Small intestine (tissue), 7 donors: ENCODE data around the gene GFOD1. TPM values are rescaled to one million over a fixed set of nuclear protein-coding genes. Genes with fewer than 3 reads are reported as not detected.
A peak's percentile ranks its signal among the peaks of the same experiment; 100 is the strongest.

Source experiments
- DNase-seq, 2 donors: peaks; one replicate each; pipeline versions ENCODE4 v3.0.0 to v3.0.0-alpha.2; 2013
- FAIRE-seq: peaks from 2 replicates; lab custom pipeline; 2012; peaks lifted over from hg19 to GRCh38; lab: Jason Lieb, UNC
- H3K27ac ChIP-seq, 3 donors: one replicate each; pipeline ENCODE4 v1.5.1; 2013; ENCODE audit warnings: low read length in 2 of 3, mild to moderate bottlenecking in 2 of 3, control low read depth in 1 of 3, inconsistent platforms in 1 of 3, low read depth in 1 of 3, moderate library complexity in 1 of 3
- H3K27me3 ChIP-seq, 3 donors: one replicate each; pipeline ENCODE4 v1.6.1; 2013; ENCODE audit warnings: low read length in 3 of 3, inconsistent platforms in 1 of 3; ENCODE audit not compliant: control insufficient read depth in 3 of 3, insufficient read depth in 3 of 3
- H3K36me3 ChIP-seq, 3 donors: one replicate each; pipeline ENCODE4 v1.6.1; 2013; ENCODE audit warnings: low read length in 3 of 3, inconsistent platforms in 1 of 3, low read depth in 1 of 3, mild to moderate bottlenecking in 1 of 3, moderate library complexity in 1 of 3; ENCODE audit not compliant: control insufficient read depth in 3 of 3, insufficient read depth in 2 of 3
- H3K4me1 ChIP-seq, 3 donors: one replicate each; pipeline ENCODE4 v1.6.1; 2013; ENCODE audit warnings: low read length in 2 of 3, inconsistent platforms in 1 of 3, low read depth in 1 of 3, mild to moderate bottlenecking in 1 of 3, moderate library complexity in 1 of 3; ENCODE audit not compliant: control insufficient read depth in 3 of 3, insufficient read depth in 2 of 3
- H3K4me3 ChIP-seq, 3 donors: one replicate each; pipeline ENCODE4 v1.5.1; 2013; ENCODE audit warnings: low read length in 3 of 3, control low read depth in 1 of 3, inconsistent platforms in 1 of 3, low read depth in 1 of 3, mild to moderate bottlenecking in 1 of 3, moderate library complexity in 1 of 3
- H3K9me3 ChIP-seq, 2 donors: one replicate each; pipeline ENCODE4 v1.6.1; 2013; ENCODE audit warnings: low read depth in 1 of 2, low read length in 1 of 2; ENCODE audit not compliant: control insufficient read depth in 2 of 2, insufficient read depth in 1 of 2
- WGBS, 3 donors: extraction: QIAGEN DNeasy Blood & Tissue Kit; methylation state at CpG; one replicate each; pipeline ENCODE4 v1.1.7; 2013; 5-methylcytosine and 5-hydroxymethylcytosine counted together
- polyA plus RNA-seq, 4 donors: library from polyadenylated mRNA; stranded (reverse) in 3 of 4; unstranded in 1 of 4; fragments of 200-250 nt in 3 of 4; fragments of 120-200 nt in 1 of 4; gene quantifications; one replicate each; pipeline versions ENCODE4 v1.2.1 to v1.2.3, GENCODE V29; 2013
- donor health status: healthy with polysubstance abuse.
- donor health status: control.
- donor health status: control.
- donor health status: Bipolar disorder and iron deficiency.
- donor health status: healthy.

GFOD1 gene
- polyA plus RNA-seq, 4 donors: 1.1 to 7.3 (median 1.5) TPM

DNA sequence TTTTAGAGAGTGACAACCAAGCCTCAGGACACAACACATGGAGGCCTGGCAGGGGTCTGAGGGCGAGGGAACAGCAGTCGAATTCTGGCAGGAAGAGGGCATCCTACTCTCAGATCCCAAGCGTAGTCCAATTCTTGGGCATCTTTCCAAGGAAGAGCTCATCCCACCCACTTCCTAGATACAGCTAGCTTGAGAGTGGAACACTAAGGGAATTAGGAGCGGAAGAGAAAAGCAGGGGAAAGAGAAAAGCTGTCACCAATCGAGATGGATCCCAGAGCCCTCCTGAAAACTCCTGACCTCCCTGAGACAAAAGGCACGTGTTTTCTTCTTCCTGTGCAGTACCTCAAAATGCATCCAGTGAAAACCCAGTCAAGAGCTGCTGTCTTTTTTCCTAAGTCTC, 67.1 kb downstream of the GFOD1 start:
- Histone ChIP-seq H3K4me1 (peaks cover 0 to 6% (median 4%) of the 10 kb centered on the region in 3 donors), H3K27me3 (no peaks in the 10 kb centered on the region), H3K36me3 (no peaks in the 10 kb centered on the region), H3K27ac (no peak overlapping the region), H3K9me3 (no peaks in the 10 kb centered on the region), H3K4me3 (no peak overlapping the region)
- FAIRE-seq: no peak
- no peak for DNase-seq
- 63 to 90% (median 88%) methylated on average over 6 of the region's 6 CpGs for WGBS, 3 donors

DNA sequence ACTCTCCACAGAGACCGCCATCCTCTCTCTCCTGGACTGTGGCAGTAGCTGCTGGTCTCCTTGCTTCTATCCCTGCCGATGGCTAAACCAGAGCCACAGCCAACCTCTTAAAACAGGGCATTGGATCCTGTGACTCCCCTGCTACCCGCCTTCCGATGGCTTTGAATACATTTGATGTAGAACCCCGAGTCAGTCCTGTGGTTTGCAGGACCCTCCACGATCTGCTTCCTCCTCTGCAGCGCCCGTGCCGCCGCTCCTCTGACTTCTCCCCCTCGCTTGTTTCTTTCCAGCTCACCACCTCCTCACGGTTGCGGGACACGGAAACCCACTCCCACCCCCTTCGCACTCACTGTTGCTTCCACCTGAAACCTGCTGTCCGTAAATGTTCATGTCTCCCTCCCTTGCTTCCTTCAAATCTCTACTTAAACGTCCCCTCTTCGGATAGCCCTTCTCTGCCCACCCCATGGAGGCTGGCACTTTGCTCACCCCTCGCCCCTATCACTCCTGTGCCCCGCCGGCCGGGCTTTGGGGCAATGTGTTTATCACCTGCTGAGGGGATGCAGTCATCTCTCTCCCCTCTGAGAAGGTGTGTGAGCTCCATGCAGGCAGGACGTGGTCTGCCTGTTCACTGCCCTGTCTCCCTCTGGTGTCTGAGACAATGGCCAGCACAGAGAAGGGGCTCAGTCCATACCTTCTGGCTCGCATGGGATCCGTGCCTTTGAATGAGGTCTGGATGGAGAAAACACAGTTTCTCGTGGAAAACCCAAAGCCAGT, 67.8 kb downstream of the GFOD1 start:
- WGBS, 3 donors: 74 to 89% (median 80%) methylated on average over 26 of the region's 26 CpGs
- no peak overlapping the region for H3K27ac ChIP-seq
- H3K4me3 ChIP-seq: no peak overlapping the region
- H3K9me3 ChIP-seq: no peaks in the 10 kb centered on the region
- no peaks in the 10 kb centered on the region for H3K27me3 ChIP-seq
- no peaks in the 10 kb centered on the region for H3K36me3 ChIP-seq
- peaks cover 0 to 4% (median 3%) of the 10 kb centered on the region in 3 donors for H3K4me1 ChIP-seq
- DNase-seq (no peak), FAIRE-seq (no peak)

DNA sequence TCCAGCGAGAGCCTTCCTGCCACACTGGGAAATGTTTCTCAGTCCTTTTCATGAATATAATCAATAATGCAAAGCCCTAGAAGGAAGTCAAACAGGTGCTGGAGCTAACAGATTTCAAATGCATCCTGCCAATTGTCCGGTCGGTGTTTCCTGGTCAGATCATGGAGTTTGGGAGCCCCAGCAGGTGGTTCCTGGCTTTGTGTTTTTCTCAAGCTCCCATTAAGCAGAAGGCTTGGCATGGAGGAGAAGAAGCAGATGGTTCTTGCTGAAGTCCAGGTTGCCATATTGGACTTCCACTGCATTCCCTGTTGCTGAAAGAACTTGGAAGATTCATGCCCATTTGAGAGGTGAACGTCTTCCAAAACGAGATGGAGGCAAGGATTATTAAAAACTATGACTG, 68.6 kb downstream of the GFOD1 start:
- WGBS, 3 donors: 74 to 77% (median 76%) methylated on average over 5 of the region's 5 CpGs
- no peak for DNase-seq
- FAIRE-seq: no peak

DNA sequence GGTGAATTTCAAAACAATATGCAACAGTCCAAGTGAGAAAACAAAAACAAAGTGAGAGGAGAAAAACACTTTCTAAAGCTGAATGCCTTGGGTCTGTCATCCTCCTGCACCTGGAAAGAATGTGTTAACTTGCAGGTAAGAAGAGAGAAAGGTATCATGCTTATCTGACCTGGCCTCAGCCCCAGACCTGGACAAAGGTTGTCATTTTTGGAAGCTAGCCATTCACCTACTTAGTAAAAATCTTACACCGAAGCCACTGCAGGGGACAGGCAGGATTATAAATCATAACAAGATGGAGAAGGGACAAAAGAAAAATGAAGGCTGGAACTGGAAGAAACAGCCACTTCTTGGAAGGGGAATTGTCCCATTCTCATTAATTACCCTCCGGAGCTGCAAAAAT, 69.4 kb downstream of the GFOD1 start:
- no peak for FAIRE-seq
- Histone ChIP-seq H3K36me3 (no peaks in the 10 kb centered on the region), H3K27ac (no peak overlapping the region), H3K27me3 (no peaks in the 10 kb centered on the region), H3K9me3 (no peaks in the 10 kb centered on the region), H3K4me1 (peaks cover 0 to 4% (median 3%) of the 10 kb centered on the region in 3 donors), H3K4me3 (no peak overlapping the region)
- 31 to 61% (median 38%) methylated on average over 2 of the region's 2 CpGs for WGBS, 3 donors
- DNase-seq: no peak

More for the DNA sequence above, 68.6 kb downstream of the GFOD1 start:
- Histone ChIP-seq H3K36me3 (no peaks in the 10 kb centered on the region), H3K9me3 (no peaks in the 10 kb centered on the region), H3K4me1 (peaks cover 0 to 4% (median 3%) of the 10 kb centered on the region in 3 donors), H3K4me3 (no peak overlapping the region), H3K27ac (no peak overlapping the region), H3K27me3 (no peaks in the 10 kb centered on the region)

DNA sequence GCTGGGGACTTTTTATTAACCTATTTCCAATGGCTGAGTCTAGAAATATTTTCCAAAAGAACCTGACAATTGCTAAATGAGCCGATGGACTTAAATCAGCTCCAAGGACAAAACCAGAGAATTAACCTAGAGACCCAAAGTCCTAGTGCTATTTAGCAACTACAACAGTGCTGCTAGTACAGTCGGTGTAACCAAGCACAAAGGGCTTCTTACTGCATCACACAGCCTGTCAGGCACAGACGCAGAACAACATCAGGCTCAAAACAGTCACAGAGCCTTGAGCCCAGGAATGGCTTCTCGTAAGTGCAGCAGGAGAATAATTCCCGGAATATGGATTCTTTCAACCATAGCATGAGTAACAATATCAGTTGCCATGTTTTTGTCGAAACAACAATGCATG, 70.0 kb downstream of the GFOD1 start:
- no peak overlapping the region for H3K4me3 ChIP-seq
- H3K9me3 ChIP-seq: no peaks in the 10 kb centered on the region
- WGBS, 3 donors: 76 to 93% (median 78%) methylated on average over 6 of the region's 6 CpGs
- DNase-seq (no peak), FAIRE-seq (no peak)
- H3K36me3 ChIP-seq: no peaks in the 10 kb centered on the region
- H3K4me1 ChIP-seq: peaks cover 0 to 4% (median 3%) of the 10 kb centered on the region in 3 donors
- H3K27me3 ChIP-seq: no peaks in the 10 kb centered on the region
- no peak overlapping the region for H3K27ac ChIP-seq

DNA sequence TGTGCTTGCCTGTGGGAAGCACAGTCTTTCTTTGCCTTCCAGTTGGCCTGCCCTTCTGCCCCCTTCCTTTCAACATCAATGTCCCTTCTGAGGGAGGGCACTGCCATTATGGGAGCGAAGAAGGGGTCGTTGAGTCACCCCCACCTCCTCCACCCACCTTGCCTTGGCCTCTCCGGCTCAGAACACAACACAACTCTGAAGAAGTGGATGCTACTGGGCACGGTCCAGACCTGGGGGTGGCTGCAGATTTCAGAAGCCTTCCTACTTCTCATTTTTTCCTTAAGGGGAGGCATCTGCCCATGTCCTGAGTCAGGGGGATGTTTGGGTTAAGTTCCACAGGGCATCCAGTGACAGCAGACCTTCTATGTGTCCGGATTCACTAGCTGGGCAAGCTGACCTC, 72.1 kb downstream of the GFOD1 start:
- no peak for FAIRE-seq
- Histone ChIP-seq H3K27ac (peak overlapping the region in 1 of 3 donors; percentile 31), H3K9me3 (no peaks in the 10 kb centered on the region), H3K4me3 (no peak overlapping the region), H3K4me1 (peaks cover 0 to 4% (median 0%) of the 10 kb centered on the region in 3 donors), H3K36me3 (no peaks in the 10 kb centered on the region), H3K27me3 (no peaks in the 10 kb centered on the region)
- 72 to 73% (median 73%) methylated on average over 5 of the region's 5 CpGs for WGBS, 3 donors
- DNase-seq: no peak

DNA sequence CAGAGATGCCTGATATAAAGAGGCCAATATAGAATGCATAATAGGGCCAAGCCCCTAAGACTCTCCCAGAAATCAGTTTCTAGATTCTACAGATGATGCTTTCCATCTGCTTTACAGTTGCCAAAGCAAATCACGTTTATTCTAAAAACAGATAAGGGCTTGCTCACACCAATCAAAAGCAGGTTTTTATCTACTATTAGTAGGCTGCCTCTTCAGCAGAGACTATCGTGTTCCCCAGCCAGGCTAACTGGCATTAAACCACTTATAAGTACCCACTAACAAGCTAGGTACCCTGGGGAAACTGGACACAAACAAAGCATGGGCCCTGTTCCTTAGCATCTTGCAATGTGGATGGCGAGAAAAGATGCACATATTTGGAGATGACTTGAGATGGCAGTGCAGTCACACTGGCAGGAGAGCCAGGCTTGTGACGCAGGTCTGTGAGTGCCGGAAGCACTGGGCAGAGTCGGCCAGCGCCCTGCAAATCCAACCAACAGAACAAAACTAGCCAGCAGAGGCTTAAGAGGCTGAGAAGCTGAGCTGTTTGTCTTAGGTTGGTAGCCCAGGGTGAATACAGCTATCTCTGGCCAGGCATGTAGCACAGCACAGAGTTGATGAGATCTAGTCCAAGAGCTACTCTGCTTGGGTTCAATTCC, 73.4 kb downstream of the GFOD1 start:
- Histone ChIP-seq H3K4me1 (no peaks in the 10 kb centered on the region), H3K4me3 (no peak overlapping the region), H3K27me3 (no peaks in the 10 kb centered on the region), H3K36me3 (no peaks in the 10 kb centered on the region), H3K9me3 (no peaks in the 10 kb centered on the region), H3K27ac (peak overlapping the region in 1 of 3 donors; percentile 14)
- FAIRE-seq (no peak), DNase-seq (no peak)
- 59 to 69% (median 63%) methylated on average over 7 of the region's 7 CpGs for WGBS, 3 donors

DNA sequence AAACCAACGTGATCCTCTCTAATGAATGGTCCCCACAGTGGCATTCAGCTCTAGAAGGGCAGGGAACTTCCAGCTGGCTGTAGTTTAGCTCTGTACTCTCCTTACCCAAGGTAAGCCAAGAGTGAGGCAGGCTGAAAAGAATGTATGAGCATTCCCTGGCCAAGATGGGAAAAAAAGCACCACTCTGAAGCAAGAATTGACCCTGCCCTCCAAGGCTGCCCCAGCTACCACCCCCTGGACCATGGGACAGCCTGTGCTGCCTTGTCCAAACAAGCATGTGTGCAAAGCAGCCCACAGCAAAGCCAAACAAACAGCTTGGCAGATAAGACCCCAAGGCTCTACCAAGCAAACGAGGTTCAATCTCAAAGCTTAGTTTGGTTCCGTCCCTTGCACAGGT, 73.9 kb downstream of the GFOD1 start:
- DNase-seq: no peak
- no peaks in the 10 kb centered on the region for H3K36me3 ChIP-seq
- H3K9me3 ChIP-seq: no peaks in the 10 kb centered on the region
- no peaks in the 10 kb centered on the region for H3K4me1 ChIP-seq
- H3K4me3 ChIP-seq: no peak overlapping the region
- peak overlapping the region in 1 of 3 donors; percentile 15 for H3K27ac ChIP-seq
- no peak for FAIRE-seq
- no peaks in the 10 kb centered on the region for H3K27me3 ChIP-seq
- 73 to 85% (median 84%) methylated on average over 3 of the region's 3 CpGs for WGBS, 3 donors
